ENCODE measurements around the gene CYP3A7. TPM values are rescaled to one million over a fixed set of nuclear protein-coding genes. Genes with fewer than 3 reads are reported as not detected.
"Not testable (repeated sequence)": the region's sequence is repeated elsewhere in the genome, so short reads cannot be mapped to it uniquely, and the experiment has no call there.

CYP3A7 gene
- polyA plus RNA-seq, 4 donors = 0.29 to 23.5 (median 1.1) TPM

- DNase-seq (ENCODE audit: low read depth in 4 of 4, low spot score in 2 of 4) = no peak
These were observed 59.8 kb downstream of the CYP3A7 start for GRCh38 chr7:99674995-99675742.

DNA sequence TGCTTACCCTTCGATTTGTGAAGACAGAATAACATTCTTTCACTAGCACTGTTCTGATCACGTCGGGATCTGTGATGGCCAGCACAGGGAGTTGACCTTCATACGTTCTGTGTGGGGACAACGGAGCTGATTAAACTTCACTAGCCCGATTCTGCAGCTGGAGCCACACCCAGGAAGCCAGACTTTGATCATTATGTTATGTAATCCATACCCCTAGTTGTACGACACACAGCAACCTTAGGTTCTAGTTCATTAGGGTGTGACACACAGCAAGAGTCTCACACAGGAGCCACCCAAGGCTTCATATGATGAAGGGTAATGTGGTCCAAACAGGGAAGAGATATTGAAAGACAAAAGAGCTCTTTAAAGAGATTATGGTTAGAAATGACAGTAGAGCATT lies 62.4 kb downstream of the CYP3A7 start:
- DNase-seq (ENCODE audit: low read depth in 4 of 4, low spot score in 2 of 4) = no peak

DNA sequence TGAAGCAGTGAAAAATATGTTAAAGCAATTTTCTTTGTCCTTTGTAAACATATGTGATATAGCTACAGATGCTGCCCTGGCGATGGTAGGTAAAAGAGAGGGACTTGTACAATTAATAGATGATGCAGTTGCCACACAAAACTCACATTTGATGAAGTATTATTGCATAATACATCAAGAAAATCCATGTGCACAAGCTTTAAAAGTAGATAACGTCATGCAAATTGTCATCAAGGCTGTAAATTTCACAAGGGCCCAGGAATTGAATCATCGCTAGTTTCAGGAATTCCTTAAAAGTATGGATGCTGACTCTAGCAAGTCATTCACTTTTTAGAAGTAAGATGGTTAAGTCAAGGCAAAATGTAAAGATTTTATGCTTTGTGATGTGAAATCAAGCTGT lies 65.2 kb downstream of the CYP3A7 start:
- no peak for DNase-seq (ENCODE audit: low read depth in 4 of 4, low spot score in 2 of 4)

DNA sequence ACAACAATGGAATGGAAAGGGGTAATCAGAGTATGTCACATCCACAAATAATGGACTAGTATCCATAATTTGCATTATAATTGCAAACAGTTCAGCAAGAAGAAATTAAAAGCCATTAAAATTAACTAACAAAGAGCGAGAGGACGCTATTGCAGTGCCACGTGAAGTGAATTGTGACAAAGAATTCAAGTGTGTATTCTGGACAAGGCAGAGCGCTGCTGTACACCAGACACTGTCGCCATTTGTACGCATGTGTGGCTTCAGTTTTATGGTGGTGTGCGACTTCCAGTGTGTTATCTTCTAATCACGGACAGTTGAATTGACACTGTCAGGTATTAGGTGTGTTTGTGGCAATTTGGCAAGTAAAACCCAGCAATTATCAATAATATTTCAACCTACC lies 66.5 kb downstream of the CYP3A7 start:
- DNase-seq (ENCODE audit: low read depth in 4 of 4, low spot score in 2 of 4) = no peak

GRCh38 chr7:99667179-99667578 lies 67.8 kb downstream of the CYP3A7 start:
- DNase-seq (ENCODE audit: low read depth in 4 of 4, low spot score in 2 of 4) = no peak

GRCh38 chr7:99666013-99666395 lies 69.0 kb downstream of the CYP3A7 start:
- DNase-seq (ENCODE audit: low read depth in 4 of 4, low spot score in 2 of 4) = no peak

DNA sequence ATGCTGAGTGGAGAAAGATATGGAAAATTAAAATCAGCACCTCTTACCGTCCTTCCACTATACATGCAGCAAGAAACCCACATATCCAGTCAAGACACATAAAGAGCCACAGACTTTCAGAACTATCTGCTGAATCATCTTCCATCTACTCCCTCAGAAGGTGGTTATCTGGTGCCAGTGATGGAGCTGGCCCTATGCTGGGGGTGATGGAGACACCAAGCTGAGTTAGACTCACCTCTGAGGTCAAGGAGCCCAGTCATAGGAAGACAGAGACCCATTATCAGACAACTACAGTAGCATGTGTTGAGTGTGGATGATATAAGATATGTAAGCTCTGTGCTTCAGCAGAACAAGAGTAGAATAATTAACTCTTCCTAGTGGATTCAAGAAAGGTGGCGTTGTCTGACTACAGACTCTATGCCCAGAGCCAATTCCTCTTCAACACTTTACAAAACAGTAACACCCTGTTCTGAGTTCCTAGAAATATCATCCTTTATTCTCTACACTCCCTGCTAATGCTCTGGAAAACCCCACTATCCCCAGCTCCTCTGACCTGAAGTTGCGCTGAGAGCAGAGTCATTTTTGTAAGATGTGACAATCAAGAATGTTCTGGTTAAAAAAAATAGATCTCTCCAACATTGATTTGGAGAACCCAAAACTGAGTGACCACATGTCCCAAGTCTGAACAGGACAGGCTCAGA lies 69.5 kb downstream of the CYP3A7 start:
- no peak for DNase-seq (ENCODE audit: low read depth in 4 of 4, low spot score in 2 of 4)

- not testable (repeated sequence) for DNase-seq (ENCODE audit: low read depth in 4 of 4, low spot score in 2 of 4)
These were observed 77.1 kb downstream of the CYP3A7 start for GRCh38 chr7:99657879-99658278.

Other genes starting within 250 kb of the CYP3A7 start
- 10 to 100 TPM; 13.5 to 20.8 (median 16.1) TPM for gene ZNF394, start 234.9 kb downstream of the CYP3A7 start, polyA plus RNA-seq (ENCODE audit: insufficient read length in 4 of 4)
- gene ZKSCAN5, start 230.5 kb downstream of the CYP3A7 start, polyA plus RNA-seq (ENCODE audit: insufficient read length in 4 of 4) = 10 to 100 TPM; 14.8 to 16.7 (median 16.1) TPM
- gene FAM200A, start 183.1 kb downstream of the CYP3A7 start, polyA plus RNA-seq (ENCODE audit: insufficient read length in 4 of 4) = 10 to 100 TPM; 13.3 to 16.9 (median 15.6) TPM
- gene ZNF655, start 176.6 kb downstream of the CYP3A7 start, polyA plus RNA-seq (ENCODE audit: insufficient read length in 4 of 4) = 100 to 1,000 TPM in 1 of 4 donors, 10 to 100 TPM in 3; 65.7 to 112 (median 83.5) TPM
- 1 to 10 TPM; 2.0 to 2.4 (median 2.1) TPM for gene TMEM225B, start 136.9 kb downstream of the CYP3A7 start, polyA plus RNA-seq (ENCODE audit: insufficient read length in 4 of 4)
- 10 to 100 TPM; 17.3 to 21.4 (median 19.6) TPM for gene ZSCAN25, start 118.2 kb downstream of the CYP3A7 start, polyA plus RNA-seq (ENCODE audit: insufficient read length in 4 of 4)
- 1 to 10 TPM; 1.5 to 2.8 (median 1.8) TPM for gene CYP3A5, start 55.2 kb downstream of the CYP3A7 start, polyA plus RNA-seq (ENCODE audit: insufficient read length in 4 of 4)
- gene CYP3A4, start 49.0 kb upstream of the CYP3A7 start, polyA plus RNA-seq (ENCODE audit: insufficient read length in 4 of 4) = under 1 TPM; 0.20 to 0.46 (median 0.24) TPM
- under 1 TPM; 0.22 to 0.57 (median 0.42) TPM for gene CYP3A43, start 92.8 kb upstream of the CYP3A7 start, polyA plus RNA-seq (ENCODE audit: insufficient read length in 4 of 4)
- under 1 TPM in 1 of 4 donors, not detected in 3; 0.14 TPM for gene OR2AE1, start 141.8 kb upstream of the CYP3A7 start, polyA plus RNA-seq (ENCODE audit: insufficient read length in 4 of 4)
- 10 to 100 TPM; 30.8 to 39.6 (median 37.2) TPM for gene TRIM4, start 184.3 kb upstream of the CYP3A7 start, polyA plus RNA-seq (ENCODE audit: insufficient read length in 4 of 4)
- gene GJC3, start 194.4 kb upstream of the CYP3A7 start, polyA plus RNA-seq (ENCODE audit: insufficient read length in 4 of 4) = 1 to 10 TPM in 3 of 4 donors, under 1 TPM in 1; 0.76 to 1.4 (median 1.2) TPM
- 10 to 100 TPM; 52.2 to 69.0 (median 62.5) TPM for gene AZGP1, start 240.8 kb upstream of the CYP3A7 start, polyA plus RNA-seq (ENCODE audit: insufficient read length in 4 of 4)